HG03097 (cell line): ENCODE results near the gene ICA1L.

Experiments used
- ATAC-seq: cut with Tn5 transposase; IDR thresholded peaks from one replicate; pipeline ENCODE4 v1.9.1; 2021; ENCODE audit not compliant: unreplicated experiment, low FRiP score

Gene ICA1L

DNA sequence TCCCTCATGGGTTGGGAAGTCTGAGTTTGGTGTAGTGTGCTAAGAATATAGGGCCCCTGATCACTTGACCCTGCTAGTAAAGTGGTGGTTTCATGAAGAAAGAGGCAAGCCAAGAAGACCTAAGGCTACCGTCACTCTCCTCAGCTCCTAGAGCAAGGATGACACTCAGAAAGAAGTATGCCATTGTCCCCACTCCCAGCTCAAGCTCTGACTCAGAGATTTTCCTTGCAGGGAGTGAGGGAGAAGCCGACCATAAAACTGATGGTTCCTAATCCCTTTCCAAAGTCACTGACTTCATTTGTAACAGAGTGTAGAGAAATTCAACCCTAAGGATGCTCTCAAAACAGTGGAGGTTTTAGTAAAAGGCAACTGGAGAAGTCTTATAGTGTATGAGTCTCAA lies 80.9 kb downstream of the ICA1L start:
- ATAC-seq: no peak

GRCh38 chr2:202786842-202787241 lies 84.7 kb downstream of the ICA1L start:
- no peak for ATAC-seq

GRCh38 chr2:202782940-202783558 lies 88.5 kb downstream of the ICA1L start:
- no peak for ATAC-seq

GRCh38 chr2:202780514-202781021 lies 91.0 kb downstream of the ICA1L start:
- peak; percentile 92 for ATAC-seq

DNA sequence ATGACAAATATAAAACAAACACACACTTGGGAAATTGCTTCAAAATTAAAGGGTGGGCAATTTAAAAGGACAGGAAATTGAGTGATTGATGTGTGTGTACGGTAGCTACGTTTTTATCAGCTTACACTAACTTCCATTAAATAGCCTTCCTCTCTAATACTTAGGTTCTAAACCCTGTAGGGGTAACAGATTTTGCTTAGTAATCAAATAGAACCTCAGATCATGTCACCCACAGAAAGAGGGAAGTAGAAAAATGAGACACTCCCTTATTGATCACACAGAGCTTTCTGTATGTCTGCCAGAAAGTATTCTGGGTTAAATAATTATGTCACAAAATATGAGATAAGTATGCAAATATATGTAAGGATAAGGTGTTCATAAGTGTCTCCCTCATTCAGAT lies 93.3 kb downstream of the ICA1L start:
- no peak for ATAC-seq

DNA sequence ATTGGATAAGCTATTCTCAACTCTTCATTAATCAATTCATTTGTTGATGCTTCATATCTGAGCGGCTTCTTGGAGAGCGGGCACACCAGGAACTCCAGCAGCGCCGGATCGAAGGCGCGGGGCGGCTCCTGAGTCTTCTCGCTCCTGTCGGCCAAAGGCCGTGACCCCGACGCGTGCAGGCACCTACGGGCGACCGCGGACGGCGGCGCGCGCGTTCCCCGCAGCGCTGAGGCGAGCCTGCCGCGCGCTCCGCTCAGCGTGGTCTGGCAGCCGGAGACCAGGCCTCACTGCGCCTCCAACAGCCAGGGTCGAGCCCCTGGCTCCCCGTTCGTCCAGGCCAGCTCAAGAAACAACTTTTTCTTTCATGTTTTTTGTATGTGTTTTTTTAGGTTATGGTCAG lies 97.5 kb downstream of the ICA1L start:
- ATAC-seq: no peak

GRCh38 chr2:202773301-202773973 lies 98.1 kb downstream of the ICA1L start:
- no peak for ATAC-seq

DNA sequence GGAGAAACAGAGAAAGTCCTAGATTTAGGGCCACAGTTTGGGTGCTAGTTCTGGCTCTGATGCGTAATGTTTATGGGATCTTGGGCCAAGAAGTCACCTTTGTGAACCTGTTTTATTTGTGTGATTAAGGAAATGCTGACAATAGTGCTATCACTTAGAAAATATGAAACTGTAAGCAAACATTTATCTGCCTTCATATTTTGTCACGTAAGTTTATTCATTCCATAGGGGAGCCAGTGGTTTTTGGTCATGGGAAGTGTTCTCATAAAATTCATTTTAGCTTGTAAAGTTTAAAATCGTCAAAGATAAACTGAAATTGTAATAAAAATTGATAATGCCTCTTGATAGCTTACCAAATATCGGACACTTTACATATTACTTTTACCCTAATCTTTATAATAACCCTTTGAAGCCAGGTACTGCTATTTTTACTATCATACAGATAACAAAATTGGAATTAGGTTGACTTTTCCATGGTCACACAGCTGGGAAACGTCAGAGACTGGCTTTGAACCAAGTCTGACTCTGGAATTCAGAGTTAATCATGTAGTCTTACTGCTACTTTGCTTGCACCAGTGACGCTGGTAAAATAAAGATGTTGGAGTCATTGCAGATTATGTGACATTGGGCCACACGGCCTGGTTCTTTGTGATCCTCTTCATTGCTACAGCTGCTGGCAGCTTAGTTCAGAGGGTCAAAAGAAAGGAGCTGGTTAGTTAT lies 99.7 kb downstream of the ICA1L start:
- no peak for ATAC-seq

- ATAC-seq: no peak
Measured at GRCh38 chr2:202771336-202771735, 100.2 kb downstream of the ICA1L start.

DNA sequence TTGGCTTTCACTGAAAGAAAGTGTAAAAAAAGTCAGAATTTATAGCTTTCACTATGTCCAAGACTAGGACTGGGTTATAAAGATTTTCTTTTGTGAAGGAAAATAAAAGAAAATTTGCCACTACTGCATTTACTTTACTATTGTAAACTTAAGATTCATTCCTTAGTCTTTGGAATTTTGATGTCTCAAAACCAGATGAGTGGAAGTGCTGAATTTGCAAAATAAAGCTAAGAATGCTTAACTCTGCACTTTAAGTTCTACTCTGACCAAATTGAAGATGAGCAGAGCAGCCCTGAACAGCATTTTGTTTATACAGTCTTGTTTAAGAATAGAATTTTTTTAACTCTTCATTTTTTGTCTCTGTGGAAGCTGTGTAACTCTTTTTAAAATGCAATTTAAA lies 102.4 kb downstream of the ICA1L start:
- ATAC-seq: no peak

DNA sequence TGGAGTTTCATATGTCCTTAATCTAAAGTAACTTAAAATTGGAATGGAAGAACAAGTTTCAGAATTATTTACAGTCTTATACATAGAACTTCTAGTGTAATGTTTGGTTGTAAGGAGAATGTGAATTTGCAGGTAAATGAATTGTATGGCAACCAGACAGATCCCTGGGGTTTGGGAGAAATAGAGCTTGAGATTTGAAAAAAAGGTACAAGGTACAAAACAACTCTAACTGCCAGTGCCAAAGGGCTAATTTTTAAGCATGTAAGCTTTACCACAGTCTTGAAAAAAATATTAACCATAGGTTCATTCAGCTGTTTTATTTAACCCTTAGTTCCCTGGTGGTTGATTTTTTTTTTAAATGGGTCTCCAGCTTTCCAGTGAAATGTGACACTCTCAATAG lies 103.3 kb downstream of the ICA1L start:
- ATAC-seq: no peak

DNA sequence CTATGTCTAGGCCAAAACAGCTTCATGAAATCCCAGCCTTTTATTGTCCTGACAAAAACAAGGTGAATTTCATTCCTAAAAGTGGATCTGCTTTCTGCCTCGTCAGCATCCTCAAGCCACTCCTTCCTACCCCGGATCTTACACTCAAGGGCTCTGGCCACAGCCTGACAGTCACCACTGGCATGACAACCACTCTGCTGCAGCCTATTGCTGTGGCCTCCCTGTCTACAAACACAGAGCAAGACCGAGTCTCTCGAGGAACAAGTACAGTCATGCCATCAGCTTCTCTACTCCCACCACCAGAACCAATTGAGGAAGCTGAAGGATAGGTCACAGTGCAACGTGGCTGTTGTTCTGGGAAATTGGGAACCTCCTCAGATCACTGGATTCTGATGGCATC lies 106.1 kb downstream of the ICA1L start:
- ATAC-seq: no peak

- no peak for ATAC-seq
Measured at GRCh38 chr2:202764991-202765390, 106.6 kb downstream of the ICA1L start.

GRCh38 chr2:202763916-202764315 lies 107.7 kb downstream of the ICA1L start:
- no peak for ATAC-seq

- ATAC-seq: no peak
Measured at GRCh38 chr2:202762556-202762955, 109.0 kb downstream of the ICA1L start.

- ATAC-seq: no peak
Measured at GRCh38 chr2:202760848-202761247, 110.7 kb downstream of the ICA1L start.

DNA sequence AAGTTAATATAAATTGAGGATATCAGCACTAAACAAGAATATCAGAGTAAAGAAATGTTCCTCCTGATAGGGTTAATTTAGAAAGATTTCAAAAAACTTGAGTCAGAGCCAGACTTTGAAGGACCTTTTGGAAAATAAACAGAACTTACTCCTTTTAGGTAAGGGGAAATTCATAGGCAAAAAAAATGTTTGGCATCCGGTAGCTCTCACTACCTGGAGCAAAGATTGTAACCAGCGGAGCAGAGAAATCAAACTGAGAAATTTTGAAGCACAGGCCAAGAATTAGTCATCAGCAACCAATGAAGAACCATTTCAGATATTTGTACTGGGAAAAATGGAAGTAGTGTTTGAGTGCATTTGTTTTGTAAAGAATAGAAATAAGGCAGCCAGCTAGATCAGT lies 113.0 kb downstream of the ICA1L start:
- no peak for ATAC-seq

DNA sequence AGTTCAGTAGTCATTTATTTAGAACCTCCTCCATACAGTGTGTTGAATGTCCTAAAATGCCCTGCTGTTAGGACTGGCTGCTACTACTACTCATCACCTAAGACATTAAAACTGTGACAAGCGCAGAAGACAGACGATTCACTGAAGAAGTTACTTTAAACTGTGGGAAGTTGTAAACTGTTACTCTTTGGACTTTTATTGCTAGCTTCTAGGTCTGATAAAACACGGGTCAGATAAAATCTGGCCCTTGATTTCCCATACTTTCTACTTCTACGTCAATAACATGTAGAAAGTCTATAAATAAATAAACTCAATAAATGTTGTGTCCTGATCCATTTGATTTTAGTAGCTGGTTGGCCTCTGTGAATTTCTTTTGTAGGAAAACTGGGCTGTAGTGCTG lies 113.4 kb downstream of the ICA1L start:
- no peak for ATAC-seq

GRCh38 chr2:202757339-202757738 lies 114.2 kb downstream of the ICA1L start:
- no peak for ATAC-seq

DNA sequence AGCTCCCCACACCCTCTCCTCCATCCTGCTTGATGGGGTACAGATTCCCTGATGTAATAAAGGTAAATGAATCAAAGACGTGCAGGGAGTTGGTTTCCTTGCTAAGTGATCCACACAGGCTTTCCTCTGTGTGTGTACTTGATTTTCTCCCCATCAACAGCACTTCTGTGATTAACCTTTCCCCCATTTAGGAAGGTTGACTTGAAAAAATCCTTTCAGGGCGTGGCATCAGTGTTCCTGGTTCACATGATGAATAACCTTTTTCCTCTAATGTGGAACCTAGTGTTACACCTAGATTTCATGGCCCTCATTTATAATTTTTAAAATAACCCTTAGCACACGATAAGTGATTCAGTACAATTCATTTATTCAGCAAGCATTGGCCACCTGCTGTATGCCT lies 115.0 kb downstream of the ICA1L start:
- no peak for ATAC-seq

GRCh38 chr2:202754936-202755335 lies 116.6 kb downstream of the ICA1L start:
- no peak for ATAC-seq

DNA sequence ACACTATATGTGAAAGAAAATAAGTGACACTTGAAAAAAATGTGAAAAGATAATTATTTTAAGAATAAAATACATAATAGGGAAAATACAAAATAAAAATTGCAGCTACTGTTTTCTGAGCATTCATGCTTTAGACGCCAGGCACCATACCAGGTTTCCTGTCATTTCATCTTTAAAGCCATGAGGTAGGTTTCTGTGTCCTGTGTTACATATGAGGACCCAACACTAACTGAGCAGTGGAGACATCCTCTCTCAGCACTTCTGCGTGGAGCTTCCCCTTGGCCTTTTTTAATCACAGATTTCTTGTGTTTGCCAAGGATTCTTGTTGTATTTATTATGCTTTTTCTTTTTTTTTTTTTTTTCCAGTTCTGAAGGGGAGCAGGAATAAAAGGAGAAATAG lies 119.5 kb downstream of the ICA1L start:
- no peak for ATAC-seq
